ENCODE measurements around the gene SMAD1.

SMAD1 gene

DNA sequence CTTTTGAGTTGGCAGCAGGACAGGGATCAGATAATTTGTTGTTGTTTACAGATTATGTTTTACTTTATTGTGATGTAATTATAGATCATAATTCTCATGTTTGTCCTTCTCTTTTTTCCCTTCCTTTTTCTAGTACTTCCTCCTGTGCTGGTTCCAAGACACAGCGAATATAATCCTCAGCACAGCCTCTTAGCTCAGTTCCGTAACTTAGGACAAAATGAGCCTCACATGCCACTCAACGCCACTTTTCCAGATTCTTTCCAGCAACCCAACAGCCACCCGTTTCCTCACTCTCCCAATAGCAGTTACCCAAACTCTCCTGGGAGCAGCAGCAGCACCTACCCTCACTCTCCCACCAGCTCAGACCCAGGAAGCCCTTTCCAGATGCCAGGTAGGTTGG lies 58.0 kb downstream of the SMAD1 start:
- no peaks in the 10 kb centered on the region for H3K9me3 ChIP-seq (ENCODE audit: control insufficient read depth, insufficient read depth, low read depth, low read length)
- no peak overlapping the region for H3K4me3 ChIP-seq (ENCODE audit: low read depth, low read length)
- H3K27me3 ChIP-seq (ENCODE audit: control insufficient read depth, insufficient read depth, low read length): no peaks in the 10 kb centered on the region
- H3K4me1 ChIP-seq (ENCODE audit: control insufficient read depth, insufficient read depth, low read length): peaks cover 15% of the 10 kb centered on the region
- 0 out of 2 replicates have a peak, but pooled peaks cover 6% of the 10 kb centered on the region for H3K36me3 ChIP-seq (ENCODE audit: control insufficient read depth, insufficient read depth, low read length)
- H3K9ac ChIP-seq (ENCODE audit: low read length): no peak overlapping the region
- no peak overlapping the region; the same call in 1 of the 2 replicates for H3K27ac ChIP-seq (ENCODE audit: low read depth, low read length)

DNA sequence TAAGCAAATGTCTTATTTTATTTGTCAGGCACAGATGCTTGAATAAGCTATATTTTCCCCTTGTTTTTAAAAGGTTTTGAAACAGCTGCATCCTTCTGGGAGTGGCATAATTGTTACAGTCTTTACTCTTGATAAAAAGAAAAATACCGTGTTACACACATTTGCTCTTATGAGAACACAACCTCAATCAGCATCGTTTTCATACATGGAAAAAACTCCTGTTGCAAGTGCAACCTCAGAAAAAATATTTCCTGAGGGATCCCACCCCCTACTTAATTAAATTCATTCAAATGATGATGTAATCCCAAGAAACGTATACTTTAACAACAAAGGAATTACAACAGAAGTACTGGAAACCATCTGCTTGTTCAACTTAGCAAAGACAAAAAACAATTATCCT lies 58.6 kb downstream of the SMAD1 start:
- Histone ChIP-seq H3K27me3 (ENCODE audit: control insufficient read depth, insufficient read depth, low read length) (no peaks in the 10 kb centered on the region), H3K4me3 (ENCODE audit: low read depth, low read length) (no peak overlapping the region), H3K27ac (ENCODE audit: low read depth, low read length) (no peak overlapping the region; the same call in 1 of the 2 replicates), H3K9me3 (ENCODE audit: control insufficient read depth, insufficient read depth, low read depth, low read length) (no peaks in the 10 kb centered on the region), H3K4me1 (ENCODE audit: control insufficient read depth, insufficient read depth, low read length) (peaks cover 19% of the 10 kb centered on the region), H3K36me3 (ENCODE audit: control insufficient read depth, insufficient read depth, low read length) (0 out of 2 replicates have a peak, but pooled peaks cover 6% of the 10 kb centered on the region), H3K9ac (ENCODE audit: low read length) (no peak overlapping the region)

DNA sequence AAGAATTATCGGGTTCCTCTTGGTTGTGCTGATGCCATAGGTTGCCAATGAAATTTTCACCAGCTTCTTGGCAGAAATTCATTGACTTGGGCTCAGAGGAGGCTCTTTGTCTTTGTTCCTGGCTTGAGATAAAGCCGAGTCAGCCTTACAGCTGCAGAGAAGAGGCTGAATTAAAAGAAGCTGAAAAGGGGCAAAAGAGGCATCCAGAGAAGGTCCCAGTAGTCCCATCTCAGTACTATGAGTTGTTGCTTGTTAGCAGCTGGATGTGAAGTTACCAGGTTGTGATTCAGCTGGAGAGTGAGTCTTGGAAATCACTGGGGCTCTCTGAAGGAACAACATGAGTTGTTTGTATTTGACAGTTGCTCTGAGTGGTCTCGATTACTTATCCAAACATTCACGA lies 59.7 kb downstream of the SMAD1 start:
- Histone ChIP-seq H3K4me3 (ENCODE audit: low read depth, low read length) (no peak overlapping the region), H3K27ac (ENCODE audit: low read depth, low read length) (no peak overlapping the region), H3K27me3 (ENCODE audit: control insufficient read depth, insufficient read depth, low read length) (no peaks in the 10 kb centered on the region), H3K9me3 (ENCODE audit: control insufficient read depth, insufficient read depth, low read depth, low read length) (no peaks in the 10 kb centered on the region), H3K36me3 (ENCODE audit: control insufficient read depth, insufficient read depth, low read length) (0 out of 2 replicates have a peak, but pooled peaks cover 6% of the 10 kb centered on the region), H3K4me1 (ENCODE audit: control insufficient read depth, insufficient read depth, low read length) (peaks cover 29% of the 10 kb centered on the region), H3K9ac (ENCODE audit: low read length) (no peak overlapping the region)

DNA sequence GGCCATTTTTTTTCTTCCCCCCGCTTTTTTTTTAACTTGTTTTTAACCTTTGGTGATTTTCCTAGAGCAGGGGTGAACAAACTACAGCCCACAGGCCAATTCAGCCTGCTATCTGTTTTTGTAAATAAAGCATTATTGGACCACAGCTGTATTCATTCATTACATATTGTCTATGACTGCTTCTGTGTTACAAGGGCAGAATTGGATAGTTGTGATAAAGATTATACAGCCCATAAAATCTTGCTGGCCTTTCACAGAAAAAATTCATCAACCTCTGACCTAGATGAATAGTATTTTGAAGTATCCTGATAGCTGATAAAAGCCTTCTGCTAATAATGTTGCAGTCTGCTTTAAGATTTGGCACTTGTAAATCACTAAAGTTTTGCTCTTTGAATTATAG lies 63.4 kb downstream of the SMAD1 start:
- peak overlapping the region; percentile 14; the same call in 1 of the 2 replicates for H3K27ac ChIP-seq (ENCODE audit: low read depth, low read length)
- H3K27me3 ChIP-seq (ENCODE audit: control insufficient read depth, insufficient read depth, low read length): no peaks in the 10 kb centered on the region
- peaks cover 18% of the 10 kb centered on the region for H3K36me3 ChIP-seq (ENCODE audit: control insufficient read depth, insufficient read depth, low read length)
- no peak overlapping the region for H3K4me3 ChIP-seq (ENCODE audit: low read depth, low read length)
- H3K9ac ChIP-seq (ENCODE audit: low read length): no peak overlapping the region
- no peaks in the 10 kb centered on the region for H3K9me3 ChIP-seq (ENCODE audit: control insufficient read depth, insufficient read depth, low read depth, low read length)
- H3K4me1 ChIP-seq (ENCODE audit: control insufficient read depth, insufficient read depth, low read length): peaks cover 26% of the 10 kb centered on the region

DNA sequence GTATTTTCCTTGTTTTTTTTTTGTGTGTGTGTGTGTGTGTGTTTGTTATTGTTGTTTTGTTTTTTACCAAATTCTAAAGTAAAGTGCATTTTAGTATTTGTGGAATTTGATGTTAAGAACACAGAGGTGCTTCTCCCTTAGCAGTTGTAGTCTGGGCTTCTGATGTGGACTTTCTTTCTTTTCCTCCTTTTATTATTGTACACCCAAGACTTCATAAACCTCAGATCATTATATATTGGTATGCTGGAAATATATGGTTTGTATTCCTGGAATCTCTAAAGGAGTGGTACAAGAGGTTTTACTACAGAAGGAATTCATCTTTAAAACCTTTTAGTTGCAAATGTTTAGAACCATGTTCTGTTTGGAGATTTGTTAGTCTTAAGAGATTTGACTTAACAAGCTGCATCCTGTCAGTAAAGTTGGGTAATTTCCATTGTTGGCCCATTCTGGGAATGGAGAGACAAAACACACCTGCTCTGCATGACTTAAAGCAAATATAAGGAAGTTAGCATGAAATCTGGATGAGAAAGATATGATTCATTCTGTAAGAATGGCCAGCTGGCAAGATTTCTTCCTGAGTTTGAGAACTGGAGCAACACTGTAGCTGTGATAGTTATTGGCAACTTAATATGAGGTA lies 64.0 kb downstream of the SMAD1 start:
- H3K4me3 ChIP-seq (ENCODE audit: low read depth, low read length): no peak overlapping the region
- no peak overlapping the region for H3K9ac ChIP-seq (ENCODE audit: low read length)

DNA sequence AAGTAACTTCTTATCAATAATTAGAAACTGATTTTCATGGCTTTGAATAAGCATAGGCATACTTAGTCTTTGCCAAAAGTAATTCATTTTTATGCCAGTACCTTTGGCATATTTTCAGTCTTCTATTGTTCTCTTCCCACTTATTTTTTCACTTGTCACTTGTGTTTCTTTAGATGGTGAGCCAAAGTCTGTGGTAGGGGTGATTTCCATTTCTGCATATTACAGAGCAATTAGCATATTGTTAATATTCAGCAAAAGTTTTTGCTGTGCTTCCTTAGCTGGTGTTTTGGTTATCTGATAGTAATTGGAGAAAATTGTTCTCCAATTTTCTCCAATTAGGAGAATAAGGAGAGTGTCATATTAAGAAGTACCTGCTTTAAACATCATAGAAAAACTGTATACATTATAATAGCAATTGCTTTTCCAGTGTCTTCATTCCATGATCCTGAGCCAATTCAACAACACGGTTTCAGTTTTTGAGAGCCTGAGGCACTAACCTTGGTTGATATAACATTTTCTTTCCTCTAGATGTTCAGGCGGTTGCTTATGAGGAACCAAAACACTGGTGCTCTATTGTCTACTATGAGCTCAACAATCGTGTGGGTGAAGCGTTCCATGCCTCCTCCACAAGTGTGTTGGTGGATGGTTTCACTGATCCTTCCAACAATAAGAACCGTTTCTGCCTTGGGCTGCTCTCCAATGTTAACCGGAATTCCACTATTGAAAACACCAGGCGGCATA lies 64.7 kb downstream of the SMAD1 start:
- Histone ChIP-seq H3K9me3 (ENCODE audit: control insufficient read depth, insufficient read depth, low read depth, low read length) (no peaks in the 10 kb centered on the region), H3K27me3 (ENCODE audit: control insufficient read depth, insufficient read depth, low read length) (no peaks in the 10 kb centered on the region), H3K9ac (ENCODE audit: low read length) (no peak overlapping the region), H3K27ac (ENCODE audit: low read depth, low read length) (no peak overlapping the region), H3K4me1 (ENCODE audit: control insufficient read depth, insufficient read depth, low read length) (peaks cover 17% of the 10 kb centered on the region), H3K36me3 (ENCODE audit: control insufficient read depth, insufficient read depth, low read length) (peaks cover 18% of the 10 kb centered on the region), H3K4me3 (ENCODE audit: low read depth, low read length) (no peak overlapping the region)

More for the DNA sequence above, 64.0 kb downstream of the SMAD1 start:
- H3K27ac ChIP-seq (ENCODE audit: low read depth, low read length): no peak overlapping the region; the same call in 1 of the 2 replicates
- no peaks in the 10 kb centered on the region for H3K27me3 ChIP-seq (ENCODE audit: control insufficient read depth, insufficient read depth, low read length)
- peaks cover 18% of the 10 kb centered on the region for H3K36me3 ChIP-seq (ENCODE audit: control insufficient read depth, insufficient read depth, low read length)
- no peaks in the 10 kb centered on the region for H3K9me3 ChIP-seq (ENCODE audit: control insufficient read depth, insufficient read depth, low read depth, low read length)
- peaks cover 22% of the 10 kb centered on the region for H3K4me1 ChIP-seq (ENCODE audit: control insufficient read depth, insufficient read depth, low read length)

DNA sequence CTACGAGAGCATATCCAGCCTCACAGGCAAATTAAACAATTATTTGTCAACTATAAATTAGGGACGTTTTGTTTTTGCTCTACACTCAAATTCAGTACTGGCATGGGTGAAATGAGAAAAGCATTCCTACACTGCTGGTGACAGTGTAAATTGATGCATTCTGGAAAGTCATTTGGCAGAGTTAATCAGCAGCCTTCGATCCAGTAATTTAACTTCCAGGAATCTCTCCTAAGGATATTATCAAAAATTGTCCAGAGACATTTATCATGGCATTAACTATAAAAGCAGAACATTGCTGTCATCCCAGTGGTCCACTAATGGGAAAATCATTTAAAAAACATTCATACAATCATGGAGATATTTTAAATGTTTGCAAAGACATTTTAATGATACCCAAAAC lies 70.0 kb downstream of the SMAD1 start:
- H3K9me3 ChIP-seq (ENCODE audit: control insufficient read depth, insufficient read depth, low read depth, low read length): no peaks in the 10 kb centered on the region

DNA sequence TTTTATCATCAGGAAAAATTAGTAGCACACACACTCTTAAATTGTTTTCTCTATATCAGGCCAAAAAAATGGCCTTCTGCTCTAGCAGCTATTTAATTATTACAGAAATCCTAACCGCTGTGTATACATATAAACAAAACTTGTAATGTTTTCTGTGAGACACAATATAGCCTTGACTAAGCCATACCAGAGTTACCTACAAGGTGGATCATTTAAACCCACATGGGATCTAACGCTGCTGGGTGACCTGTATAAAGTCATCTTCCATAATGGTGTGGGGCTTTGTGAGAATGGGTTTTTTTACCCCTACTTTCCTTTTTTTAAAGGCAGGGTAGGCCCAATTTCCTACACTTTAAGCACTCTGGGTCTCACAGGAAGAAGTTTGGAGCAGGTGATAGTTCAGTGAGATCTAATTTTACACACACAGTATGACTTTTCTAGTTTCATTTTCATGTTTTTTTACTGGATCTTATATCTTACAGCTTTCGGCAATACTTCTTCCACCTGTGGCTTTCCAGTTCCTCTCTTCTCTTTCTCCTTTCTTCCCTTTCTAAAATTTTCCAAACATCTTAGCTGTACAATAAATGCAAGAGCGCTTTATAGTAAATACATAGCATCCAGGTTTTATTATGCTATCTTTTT lies 70.6 kb downstream of the SMAD1 start:
- no peak overlapping the region for H3K9ac ChIP-seq (ENCODE audit: low read length)
- H3K36me3 ChIP-seq (ENCODE audit: control insufficient read depth, insufficient read depth, low read length): peaks cover 31% of the 10 kb centered on the region
- H3K4me1 ChIP-seq (ENCODE audit: control insufficient read depth, insufficient read depth, low read length): no peaks in the 10 kb centered on the region
- no peaks in the 10 kb centered on the region for H3K27me3 ChIP-seq (ENCODE audit: control insufficient read depth, insufficient read depth, low read length)
- H3K9me3 ChIP-seq (ENCODE audit: control insufficient read depth, insufficient read depth, low read depth, low read length): no peaks in the 10 kb centered on the region
- no peak overlapping the region for H3K4me3 ChIP-seq (ENCODE audit: low read depth, low read length)
- no peak overlapping the region for H3K27ac ChIP-seq (ENCODE audit: low read depth, low read length)

More for the DNA sequence above, 70.0 kb downstream of the SMAD1 start:
- no peak overlapping the region for H3K4me3 ChIP-seq (ENCODE audit: low read depth, low read length)
- H3K36me3 ChIP-seq (ENCODE audit: control insufficient read depth, insufficient read depth, low read length): peaks cover 29% of the 10 kb centered on the region
- no peaks in the 10 kb centered on the region for H3K4me1 ChIP-seq (ENCODE audit: control insufficient read depth, insufficient read depth, low read length)
- no peaks in the 10 kb centered on the region for H3K27me3 ChIP-seq (ENCODE audit: control insufficient read depth, insufficient read depth, low read length)
- no peak overlapping the region for H3K9ac ChIP-seq (ENCODE audit: low read length)
- no peak overlapping the region for H3K27ac ChIP-seq (ENCODE audit: low read depth, low read length)

DNA sequence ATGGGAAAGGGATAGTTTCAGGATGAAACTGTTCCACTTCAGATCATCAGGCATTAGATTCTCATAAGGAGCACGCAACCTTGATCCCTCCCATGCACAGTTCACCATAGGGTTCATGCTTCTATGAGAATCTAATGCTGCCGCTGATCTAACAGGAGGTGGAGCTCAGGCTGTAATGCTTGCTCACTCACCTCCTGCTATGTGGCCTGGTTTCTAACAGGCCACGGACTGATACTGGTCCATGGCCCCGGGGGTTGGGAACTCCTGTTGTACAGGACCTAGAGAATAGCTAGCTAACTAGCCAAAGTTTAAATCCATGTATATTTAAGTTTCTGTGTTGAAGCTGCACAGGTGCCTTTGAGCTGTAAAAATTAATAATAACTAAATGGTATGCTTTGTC lies 71.7 kb downstream of the SMAD1 start:
- Histone ChIP-seq H3K9ac (ENCODE audit: low read length) (no peak overlapping the region), H3K4me1 (ENCODE audit: control insufficient read depth, insufficient read depth, low read length) (no peaks in the 10 kb centered on the region), H3K27me3 (ENCODE audit: control insufficient read depth, insufficient read depth, low read length) (no peaks in the 10 kb centered on the region), H3K4me3 (ENCODE audit: low read depth, low read length) (no peak overlapping the region), H3K9me3 (ENCODE audit: control insufficient read depth, insufficient read depth, low read depth, low read length) (no peaks in the 10 kb centered on the region), H3K36me3 (ENCODE audit: control insufficient read depth, insufficient read depth, low read length) (peaks cover 27% of the 10 kb centered on the region), H3K27ac (ENCODE audit: low read depth, low read length) (no peak overlapping the region)

DNA sequence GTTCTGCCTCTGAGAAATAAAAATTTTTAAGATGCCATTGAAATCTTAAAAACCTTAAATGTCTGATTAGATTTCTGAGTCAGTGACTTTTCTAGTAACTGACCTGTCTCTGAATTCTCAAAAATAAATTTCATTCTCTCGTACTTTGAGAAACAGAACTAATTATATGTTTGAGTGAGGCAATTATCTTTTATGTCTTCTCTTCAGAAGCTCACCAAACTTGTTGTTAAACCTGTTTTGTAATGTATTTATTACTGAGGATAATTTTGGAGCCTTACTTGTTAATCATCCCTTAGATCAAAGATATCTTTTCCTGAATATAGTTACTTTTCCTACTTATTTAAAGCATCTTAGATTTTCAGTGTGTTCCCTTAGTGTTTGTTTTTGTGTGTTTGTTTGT lies 73.0 kb downstream of the SMAD1 start:
- Histone ChIP-seq H3K27me3 (ENCODE audit: control insufficient read depth, insufficient read depth, low read length) (no peaks in the 10 kb centered on the region), H3K4me1 (ENCODE audit: control insufficient read depth, insufficient read depth, low read length) (no peaks in the 10 kb centered on the region), H3K9ac (ENCODE audit: low read length) (no peak overlapping the region), H3K36me3 (ENCODE audit: control insufficient read depth, insufficient read depth, low read length) (peaks cover 28% of the 10 kb centered on the region), H3K9me3 (ENCODE audit: control insufficient read depth, insufficient read depth, low read depth, low read length) (no peaks in the 10 kb centered on the region), H3K4me3 (ENCODE audit: low read depth, low read length) (no peak overlapping the region), H3K27ac (ENCODE audit: low read depth, low read length) (no peak overlapping the region)

DNA sequence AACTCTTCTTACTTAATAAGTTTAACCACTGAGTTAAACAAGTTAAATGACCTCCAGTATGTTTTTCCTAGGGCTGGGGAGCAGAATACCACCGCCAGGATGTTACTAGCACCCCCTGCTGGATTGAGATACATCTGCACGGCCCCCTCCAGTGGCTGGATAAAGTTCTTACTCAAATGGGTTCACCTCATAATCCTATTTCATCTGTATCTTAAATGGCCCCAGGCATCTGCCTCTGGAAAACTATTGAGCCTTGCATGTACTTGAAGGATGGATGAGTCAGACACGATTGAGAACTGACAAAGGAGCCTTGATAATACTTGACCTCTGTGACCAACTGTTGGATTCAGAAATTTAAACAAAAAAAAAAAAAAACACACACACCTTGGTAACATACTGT lies 76.1 kb downstream of the SMAD1 start:
- no peak overlapping the region for H3K27ac ChIP-seq (ENCODE audit: low read depth, low read length)
- no peak overlapping the region for H3K4me3 ChIP-seq (ENCODE audit: low read depth, low read length)
- no peaks in the 10 kb centered on the region for H3K9me3 ChIP-seq (ENCODE audit: control insufficient read depth, insufficient read depth, low read depth, low read length)
- H3K27me3 ChIP-seq (ENCODE audit: control insufficient read depth, insufficient read depth, low read length): no peaks in the 10 kb centered on the region
- H3K9ac ChIP-seq (ENCODE audit: low read length): no peak overlapping the region
- H3K4me1 ChIP-seq (ENCODE audit: control insufficient read depth, insufficient read depth, low read length): no peaks in the 10 kb centered on the region
- H3K36me3 ChIP-seq (ENCODE audit: control insufficient read depth, insufficient read depth, low read length): peaks cover 28% of the 10 kb centered on the region
